ENCODE measurements around the gene SLCO2A1.
A peak's percentile ranks its signal among the peaks of the same experiment; 100 is the strongest.

The SLCO2A1 gene

DNA sequence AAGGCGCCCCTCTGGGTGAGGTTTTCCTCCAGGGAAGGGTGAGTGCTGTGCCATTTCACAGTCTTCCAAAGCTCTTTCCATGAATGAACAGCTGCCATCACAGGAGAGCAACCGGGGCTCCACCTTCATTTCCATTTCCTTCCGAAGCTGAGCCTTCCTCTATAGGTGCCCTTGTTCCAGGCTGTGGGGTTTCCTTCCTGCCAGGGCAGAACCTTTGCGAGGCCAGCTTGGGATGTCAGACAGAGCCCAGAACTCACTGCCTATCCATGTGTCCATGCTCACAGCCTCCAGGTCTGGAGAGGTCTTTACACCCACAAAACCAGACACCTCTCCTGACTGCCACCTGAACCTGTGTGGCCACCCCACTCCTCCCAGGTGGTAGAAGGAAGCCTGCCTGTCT is 49.2 kb downstream of the SLCO2A1 start:
- no peak for FAIRE-seq
- TF ChIP-seq POLR2A (IDR thresholded peaks at IDR 0.05; ENCODE audit: low read depth, low read length), result no peak
- DNase-seq (ENCODE audit: insufficient read length, low spot score), result no peak

DNA sequence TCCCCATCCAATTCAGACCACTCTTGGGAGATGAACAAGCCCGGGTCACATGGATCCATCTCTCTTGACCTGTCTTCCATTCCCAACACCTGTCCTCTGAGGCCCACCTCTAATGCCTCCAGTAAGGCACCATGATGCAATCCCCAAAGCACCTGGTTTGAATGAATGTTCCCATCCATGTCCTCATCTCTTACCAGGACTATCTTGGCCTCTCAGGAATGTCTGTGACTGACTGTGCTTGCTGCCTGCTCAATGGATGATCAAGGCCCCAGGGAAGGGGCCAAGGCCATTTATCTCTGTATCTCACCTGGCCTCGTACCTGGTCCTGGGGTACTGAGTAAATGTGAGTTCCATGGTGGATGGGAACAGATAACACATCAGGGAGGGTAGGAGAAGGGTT is 49.7 kb downstream of the SLCO2A1 start:
- DNase-seq (ENCODE audit: insufficient read length, low spot score), result no peak
- no peak for FAIRE-seq
- TF ChIP-seq POLR2A (IDR thresholded peaks at IDR 0.05; ENCODE audit: low read depth, low read length), result no peak

DNA sequence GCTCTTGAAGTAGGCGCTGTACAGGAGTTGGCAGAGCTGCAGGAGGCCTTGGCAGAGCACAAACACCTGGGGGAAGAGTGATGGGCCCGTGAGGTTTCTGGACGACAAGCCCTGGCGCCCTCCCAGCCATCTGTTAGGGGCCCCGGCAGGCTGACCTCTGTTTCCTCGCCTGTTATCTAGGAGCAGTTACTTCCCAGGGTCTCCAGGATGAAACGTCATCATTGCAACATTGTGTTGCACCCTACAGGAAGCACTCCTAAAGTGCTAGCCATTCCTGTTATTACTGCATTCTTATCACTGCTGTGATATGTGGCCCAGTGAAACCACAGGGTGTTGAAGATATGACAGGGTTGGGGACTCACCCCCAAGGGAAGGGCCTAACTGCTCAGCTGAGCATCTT is 50.2 kb downstream of the SLCO2A1 start:
- DNase-seq (ENCODE audit: insufficient read length, low spot score), result no peak
- no peak for FAIRE-seq
- TF ChIP-seq POLR2A (IDR thresholded peaks at IDR 0.05; ENCODE audit: low read depth, low read length), result no peak

DNA sequence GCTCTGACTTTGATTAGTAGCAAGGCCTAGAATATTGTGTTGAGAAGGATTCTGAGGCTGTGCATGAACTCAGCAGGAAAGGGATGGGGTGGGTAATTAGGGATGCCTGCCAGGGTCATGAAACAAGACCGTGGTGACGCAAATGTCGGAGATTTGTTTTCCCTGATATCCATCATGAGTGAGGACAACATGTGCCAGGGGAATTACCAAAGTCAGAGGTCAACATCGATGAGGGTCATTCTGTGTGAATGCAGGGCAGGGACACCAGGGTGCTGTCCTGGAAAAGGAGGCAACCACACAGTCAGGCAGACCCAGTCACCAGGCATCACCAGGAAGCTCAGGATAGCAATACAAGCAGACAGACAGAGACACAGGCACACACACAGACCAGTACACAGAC is 52.2 kb downstream of the SLCO2A1 start:
- TF ChIP-seq POLR2A (IDR thresholded peaks at IDR 0.05; ENCODE audit: low read depth, low read length), result no peak
- FAIRE-seq (no peak), DNase-seq (ENCODE audit: insufficient read length, low spot score) (no peak)

DNA sequence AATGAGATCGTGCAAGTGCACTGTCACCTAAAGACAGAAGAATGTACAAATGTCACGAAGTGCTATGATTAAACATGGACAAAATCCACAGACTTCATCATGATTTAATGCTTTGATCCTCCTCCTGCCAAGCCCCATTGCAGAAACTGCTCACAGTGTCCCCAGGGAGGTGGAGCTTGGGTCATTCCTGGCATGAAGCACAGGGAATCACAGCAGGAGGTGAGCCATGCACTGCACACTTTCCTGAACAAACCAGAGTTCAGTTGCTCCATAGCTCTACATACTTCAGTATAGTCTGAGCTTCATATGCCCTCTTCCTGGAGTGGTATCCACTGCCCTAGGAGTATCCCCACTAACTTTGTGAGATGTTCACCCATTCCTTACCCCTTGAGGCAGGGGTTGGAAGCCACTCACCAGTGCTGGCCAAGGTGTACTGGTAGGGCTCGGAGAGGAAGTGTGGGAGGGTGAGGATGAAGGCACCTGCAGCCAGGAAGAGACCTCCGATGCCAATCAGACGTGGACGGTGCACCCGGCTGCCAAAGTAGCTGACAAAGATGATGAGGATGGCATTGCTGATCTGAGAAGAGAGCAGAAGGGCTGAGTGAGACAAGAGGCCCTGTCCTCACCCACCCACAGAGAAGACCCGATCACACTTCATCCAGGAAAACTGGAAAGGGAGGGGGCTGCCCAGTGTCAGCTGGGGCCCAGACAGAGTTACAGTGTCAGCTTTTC is 56.3 kb downstream of the SLCO2A1 start:
- no peak for DNase-seq (ENCODE audit: insufficient read length, low spot score)
- no peak for TF ChIP-seq POLR2A (IDR thresholded peaks at IDR 0.05; ENCODE audit: low read depth, low read length)
- no peak for FAIRE-seq

DNA sequence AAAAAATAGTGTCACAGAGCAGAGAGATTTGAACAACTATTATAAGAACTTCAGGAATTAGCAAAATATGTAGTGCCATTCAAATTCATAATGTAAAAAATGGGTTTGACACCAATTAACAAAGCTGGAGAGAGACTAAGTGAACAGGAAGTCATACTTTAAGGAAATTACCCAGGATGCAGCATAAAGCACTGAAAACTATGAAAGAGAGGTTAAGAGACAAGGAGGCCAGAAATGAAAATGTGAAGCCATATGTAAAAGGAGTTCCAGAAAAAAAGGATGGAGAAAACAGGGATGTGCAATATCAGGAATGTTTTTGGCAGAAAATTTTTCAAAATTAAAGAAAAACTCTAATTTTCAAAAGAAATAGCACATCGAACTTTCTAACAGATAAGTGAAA is 57.6 kb downstream of the SLCO2A1 start:
- no peak for TF ChIP-seq POLR2A (IDR thresholded peaks at IDR 0.05; ENCODE audit: low read depth, low read length)
- DNase-seq (ENCODE audit: insufficient read length, low spot score) (no peak), FAIRE-seq (no peak)

DNA sequence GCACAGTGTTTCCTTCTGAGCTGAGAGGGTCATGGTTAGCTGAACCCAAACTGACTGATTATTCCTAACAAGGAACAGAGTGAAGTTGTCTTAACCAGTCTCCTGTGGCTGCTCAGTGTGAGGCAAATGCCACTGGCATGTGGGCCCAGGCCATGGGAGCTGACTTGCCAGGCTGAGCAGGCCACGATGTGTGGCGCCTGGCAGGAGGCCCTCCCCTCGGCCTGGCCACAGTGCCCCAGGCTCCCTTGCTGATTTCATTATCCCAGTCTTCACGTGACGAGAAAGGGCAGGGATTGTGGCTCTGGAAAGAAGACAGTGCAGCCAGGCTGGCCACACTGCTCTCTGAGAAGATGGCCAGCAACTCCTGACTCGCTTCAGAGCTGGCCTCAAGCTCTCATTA is 58.8 kb downstream of the SLCO2A1 start:
- FAIRE-seq, result no peak
- no peak for TF ChIP-seq POLR2A (IDR thresholded peaks at IDR 0.05; ENCODE audit: low read depth, low read length)
- no peak for DNase-seq (ENCODE audit: insufficient read length, low spot score)

DNA sequence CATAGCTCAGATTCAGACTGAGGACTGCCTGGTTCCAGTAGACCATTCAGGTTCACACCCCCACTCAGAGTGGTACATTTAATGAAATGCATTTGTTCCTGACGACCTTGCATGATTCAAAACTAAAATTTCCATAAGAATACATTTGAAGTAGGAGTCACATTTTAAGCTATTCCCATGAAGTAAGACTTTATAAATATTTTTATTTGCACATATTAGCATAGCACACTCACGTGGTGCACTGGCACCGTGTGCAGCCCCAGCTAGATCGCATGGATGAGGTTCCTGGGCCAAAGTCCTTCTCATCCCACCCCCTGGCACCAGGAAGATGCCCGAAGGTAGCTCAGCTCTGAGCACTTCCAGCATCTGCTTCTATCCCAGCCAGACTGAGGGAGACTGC is 59.4 kb downstream of the SLCO2A1 start:
- TF ChIP-seq POLR2A (IDR thresholded peaks at IDR 0.05; ENCODE audit: low read depth, low read length), result no peak
- FAIRE-seq (no peak), DNase-seq (ENCODE audit: insufficient read length, low spot score) (no peak)

DNA sequence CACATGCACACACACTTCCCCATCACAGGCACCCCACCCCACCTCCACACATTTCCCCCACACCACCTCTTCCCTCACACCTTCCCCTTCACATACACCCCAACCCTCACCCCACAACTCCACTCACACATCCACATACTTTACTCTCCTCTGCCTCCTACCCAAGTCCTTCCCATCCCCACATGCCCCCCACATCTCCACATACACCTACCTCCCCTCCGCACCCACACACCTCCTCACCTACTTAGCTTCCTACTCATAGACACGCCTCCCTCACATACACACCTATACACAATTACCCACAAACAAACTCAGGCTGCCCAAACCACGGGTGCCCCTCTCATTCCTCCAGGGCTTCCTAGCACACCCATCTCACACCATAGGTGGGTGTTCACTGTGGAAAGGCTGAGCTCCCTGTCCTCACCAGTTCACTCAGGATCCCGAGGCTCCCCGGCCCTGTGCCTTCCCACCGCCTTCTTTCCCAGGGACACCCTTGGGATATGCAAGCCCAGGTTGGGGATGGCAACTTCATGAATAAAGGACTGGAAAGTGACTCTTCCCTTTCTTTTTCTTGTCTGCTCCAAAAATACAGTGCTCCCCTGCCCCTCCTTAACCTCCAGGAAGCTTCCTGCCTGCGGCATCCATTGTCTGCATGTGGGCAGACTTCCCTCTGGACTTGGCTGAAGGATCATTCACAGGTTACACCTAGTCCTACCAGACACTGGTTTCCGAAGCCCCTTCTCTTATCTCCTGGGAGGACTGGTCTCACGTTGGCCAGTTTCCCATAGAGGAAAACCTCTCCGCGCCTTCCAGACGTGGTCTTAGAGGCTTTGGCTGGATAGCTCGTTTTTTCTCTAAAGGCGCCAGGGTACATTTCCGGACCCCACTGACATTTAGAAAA is 61.5 kb downstream of the SLCO2A1 start:
- DNase-seq (ENCODE audit: insufficient read length, low spot score), result no peak
- no peak for TF ChIP-seq POLR2A (IDR thresholded peaks at IDR 0.05; ENCODE audit: low read depth, low read length)
- no peak for FAIRE-seq

DNA sequence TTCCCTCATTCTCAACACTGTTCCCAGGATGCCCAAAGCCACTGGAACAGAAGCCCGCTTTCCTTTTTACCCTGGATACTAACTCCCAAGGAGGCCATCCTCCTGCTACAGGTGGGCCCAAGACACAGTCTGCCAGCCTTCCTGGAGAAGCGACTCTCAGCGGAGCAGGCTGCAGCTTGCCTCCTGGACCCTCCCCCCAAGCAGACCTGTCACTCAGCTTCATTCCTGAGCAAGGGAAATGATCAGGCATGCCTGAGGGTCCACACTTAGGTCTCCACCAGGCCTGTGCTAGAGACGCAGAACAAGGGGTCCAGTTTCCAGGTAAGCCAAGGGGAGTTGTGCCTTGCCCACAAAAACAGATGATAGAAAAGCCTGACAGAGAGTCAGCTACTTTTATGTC is 62.8 kb downstream of the SLCO2A1 start:
- TF ChIP-seq POLR2A (IDR thresholded peaks at IDR 0.05; ENCODE audit: low read depth, low read length), result no peak
- FAIRE-seq (no peak), DNase-seq (ENCODE audit: insufficient read length, low spot score) (no peak)

DNA sequence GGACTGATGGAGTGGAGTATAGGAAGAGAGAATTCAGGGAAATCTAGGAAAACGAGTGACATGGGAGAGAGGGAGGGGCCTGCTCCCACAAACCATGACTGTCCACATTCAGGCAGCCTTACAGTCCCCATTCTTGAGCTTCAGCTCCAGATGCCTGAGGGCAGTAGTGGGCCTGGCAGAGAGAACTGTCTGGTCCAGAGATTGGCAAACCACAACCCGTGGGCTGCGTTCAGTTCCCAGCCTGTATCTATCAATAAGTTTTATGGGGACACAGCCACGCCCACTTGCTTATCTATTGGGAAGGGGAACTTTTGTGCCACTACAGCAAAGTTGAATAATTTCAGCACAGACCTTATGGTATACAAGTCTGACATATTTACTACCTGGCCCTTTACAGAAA is 63.8 kb downstream of the SLCO2A1 start:
- FAIRE-seq (no peak), DNase-seq (ENCODE audit: insufficient read length, low spot score) (no peak)
- TF ChIP-seq POLR2A (IDR thresholded peaks at IDR 0.05; ENCODE audit: low read depth, low read length), result no peak

DNA sequence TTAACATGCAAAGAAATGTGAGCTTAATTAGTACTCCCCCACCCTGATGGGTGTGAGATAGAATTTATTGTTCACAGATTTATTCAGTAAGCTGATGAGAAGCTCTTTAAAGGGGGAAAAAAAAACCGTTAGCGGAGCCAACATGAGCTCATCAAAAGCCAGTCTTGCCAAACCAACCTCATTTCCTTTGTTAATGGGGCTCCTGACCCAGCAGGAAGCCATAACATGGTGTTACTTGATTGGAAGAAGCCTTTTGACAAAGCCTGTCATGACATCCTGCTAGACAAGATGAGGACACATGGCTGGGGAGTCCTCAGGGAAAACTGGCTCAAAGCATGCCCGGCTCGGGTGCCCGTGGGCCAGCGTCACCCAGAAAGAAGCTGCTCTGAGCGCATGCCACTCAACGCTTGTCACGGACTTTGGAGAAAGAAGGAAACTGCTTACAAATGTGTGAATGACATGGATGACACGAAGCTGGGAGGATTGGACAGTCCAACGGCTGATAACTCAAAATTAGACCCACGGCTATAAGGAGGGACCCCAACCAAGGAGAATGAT is 64.6 kb downstream of the SLCO2A1 start:
- FAIRE-seq, result no peak
- DNase-seq (ENCODE audit: insufficient read length, low spot score), result no peak
- no peak for TF ChIP-seq POLR2A (IDR thresholded peaks at IDR 0.05; ENCODE audit: low read depth, low read length)

DNA sequence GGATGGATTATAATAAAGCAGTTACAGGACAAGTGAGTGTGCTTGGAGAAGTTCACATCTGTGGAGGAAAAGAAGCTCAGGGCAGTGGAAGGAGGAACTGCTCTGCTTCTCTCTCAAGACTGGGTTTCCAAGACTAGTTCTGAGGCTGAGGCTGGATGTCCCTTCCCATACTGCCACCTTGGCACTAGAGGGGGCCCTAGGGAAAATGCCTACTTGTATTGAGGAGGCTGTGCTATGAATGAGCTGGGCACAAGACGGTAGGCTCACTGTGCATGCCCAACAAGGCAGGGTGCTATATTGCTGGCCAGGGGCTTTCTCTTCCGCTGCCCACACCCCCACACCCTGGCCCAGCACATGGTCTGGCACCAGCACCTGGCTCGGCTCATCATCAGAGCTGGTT is 65.2 kb downstream of the SLCO2A1 start:
- TF ChIP-seq POLR2A (IDR thresholded peaks at IDR 0.05; ENCODE audit: low read depth, low read length), result no peak
- FAIRE-seq, result no peak
- peak; percentile 29 for DNase-seq (ENCODE audit: insufficient read length, low spot score)

DNA sequence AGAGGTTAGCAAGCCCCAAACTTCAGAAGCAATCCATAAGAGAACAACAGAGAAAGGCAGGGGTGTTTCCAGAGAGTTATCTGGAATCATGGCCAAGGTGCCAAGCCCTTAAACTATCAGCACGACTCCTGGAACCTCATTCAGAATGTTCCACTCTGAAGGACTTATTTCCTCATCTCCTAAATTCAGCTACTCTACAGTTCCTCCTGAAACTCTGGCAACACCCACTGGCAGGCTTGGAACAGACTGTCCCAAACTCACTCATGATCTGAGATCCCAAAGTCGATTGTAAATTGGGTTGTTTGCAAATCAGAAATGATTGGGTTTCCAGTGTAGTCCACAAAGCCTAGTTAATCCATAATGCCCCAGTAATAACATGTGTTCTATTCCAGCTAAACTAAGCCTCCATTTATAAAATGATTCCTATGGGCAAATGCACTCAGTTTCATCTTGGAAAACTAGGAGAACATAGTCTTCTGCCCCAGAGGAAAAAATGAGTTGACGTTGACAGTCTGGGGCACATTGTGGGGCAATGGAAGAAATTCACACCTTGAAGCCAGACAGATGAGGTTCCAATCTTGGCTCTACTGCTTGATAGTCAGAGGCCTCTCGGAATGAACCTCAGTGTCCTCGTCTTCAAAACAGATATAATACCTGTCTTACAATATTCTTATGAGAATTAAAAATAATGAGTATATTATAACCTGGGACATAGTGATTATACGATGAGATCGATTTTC is 65.9 kb downstream of the SLCO2A1 start:
- TF ChIP-seq POLR2A (IDR thresholded peaks at IDR 0.05; ENCODE audit: low read depth, low read length), result no peak
- FAIRE-seq, result no peak
- DNase-seq (ENCODE audit: insufficient read length, low spot score), result no peak
